Measurements from ENCODE around the gene AFAP1. TPM values are rescaled to one million over a fixed set of nuclear protein-coding genes. Genes with fewer than 3 reads are reported as not detected.

Gene AFAP1
- total RNA-seq, 4 donors from 2014 or later, result 15.8 to 42.9 (median 31.3) TPM

GRCh38 chr4:7941965-7942496 is 2.4 kb upstream of the AFAP1 start:
- H3K4me1 ChIP-seq, result peaks cover 0 to 18% (median 0%) of the 10 kb centered on the region in 4 donors
- no peak overlapping the region for H3K27ac ChIP-seq
- DNase-seq, result no peak
- peaks cover 0 to 3% (median 0%) of the 10 kb centered on the region in 4 donors for H3K9me3 ChIP-seq
- no peaks in the 10 kb centered on the region for H3K36me3 ChIP-seq
- H3K27me3 ChIP-seq, result peaks cover 0 to 6% of the 10 kb centered on the region in 2 donors
- TF ChIP-seq CTCF (IDR thresholded peaks at IDR 0.05), result no peak
- no peak overlapping the region for H3K4me3 ChIP-seq

GRCh38 chr4:7941111-7941964 is 1.7 kb upstream of the AFAP1 start:
- Histone ChIP-seq H3K36me3 (no peaks in the 10 kb centered on the region), H3K27ac (no peak overlapping the region), H3K4me3 (no peak overlapping the region), H3K27me3 (peaks cover 0 to 6% of the 10 kb centered on the region in 2 donors), H3K4me1 (peaks cover 0 to 18% (median 0%) of the 10 kb centered on the region in 4 donors), H3K9me3 (peaks cover 0 to 3% (median 0%) of the 10 kb centered on the region in 4 donors)
- TF ChIP-seq POLR2A (IDR thresholded peaks at IDR 0.05) (no peak), CTCF (IDR thresholded peaks at IDR 0.05) (no peak)
- no peak for DNase-seq

- Histone ChIP-seq H3K27me3 (peaks cover 0 to 6% of the 10 kb centered on the region in 2 donors), H3K4me3 (peak overlapping the region; percentile 64 to 90 (median 82)), H3K4me1 (peaks cover 0 to 9% (median 0%) of the 10 kb centered on the region in 4 donors), H3K27ac (peak overlapping the region; percentile 80 to 96 (median 94)), H3K9me3 (peaks cover 0 to 3% (median 0%) of the 10 kb centered on the region in 4 donors), H3K36me3 (peaks cover 0 to 2% (median 0%) of the 10 kb centered on the region in 3 donors)
- peak in 1 of 2 donors; percentile 9 for TF ChIP-seq POLR2A (IDR thresholded peaks at IDR 0.05)
- TF ChIP-seq CTCF (IDR thresholded peaks at IDR 0.05), result no peak
- no peak for DNase-seq
These were observed 868 bp downstream of the AFAP1 start for GRCh38 chr4:7938609-7939376.

- Histone ChIP-seq H3K27me3 (peaks cover 0 to 6% of the 10 kb centered on the region in 2 donors), H3K27ac (peak overlapping the region; percentile 39 to 95 (median 87)), H3K4me1 (peaks cover 0 to 9% (median 0%) of the 10 kb centered on the region in 4 donors), H3K36me3 (peaks cover 0 to 3% (median 0%) of the 10 kb centered on the region in 3 donors), H3K9me3 (peaks cover 0 to 3% (median 0%) of the 10 kb centered on the region in 4 donors), H3K4me3 (peak overlapping the region; percentile 64 to 90 (median 82))
- TF ChIP-seq CTCF (IDR thresholded peaks at IDR 0.05) (no peak), POLR2A (IDR thresholded peaks at IDR 0.05) (no peak)
- DNase-seq, result no peak
These were observed 1.4 kb downstream of the AFAP1 start for GRCh38 chr4:7938266-7938608.

GRCh38 chr4:7937006-7937405 is 2.7 kb downstream of the AFAP1 start:
- Histone ChIP-seq H3K9me3 (peaks cover 0 to 3% (median 0%) of the 10 kb centered on the region in 4 donors), H3K4me1 (peaks cover 0 to 9% (median 0%) of the 10 kb centered on the region in 4 donors), H3K36me3 (peaks cover 0 to 3% (median 0%) of the 10 kb centered on the region in 3 donors), H3K4me3 (no peak overlapping the region), H3K27ac (peak overlapping the region in 1 of 4 donors; percentile 95), H3K27me3 (peaks cover 0 to 6% of the 10 kb centered on the region in 2 donors)
- DNase-seq, result no peak
- TF ChIP-seq CTCF (IDR thresholded peaks at IDR 0.05), result no peak
- no peak for TF ChIP-seq POLR2A (IDR thresholded peaks at IDR 0.05)

Measured in Peyer's patch (tissue), 4 donors.